Mesenteric fat pad (tissue), 1 donor: ENCODE measurements around the gene CFAP251. TPM values are rescaled to one million over a fixed set of nuclear protein-coding genes. Genes with fewer than 3 reads are reported as not detected.
A peak's percentile ranks its signal among the peaks of the same experiment; 100 is the strongest.
"Not testable (repeated sequence)": the region's sequence is repeated elsewhere in the genome, so short reads cannot be mapped to it uniquely, and the experiment has no call there.

Source experiments
- DNase-seq: peaks from one replicate; pipeline ENCODE4 v3.0.0-alpha.2; 2020; ENCODE audit warnings: low spot score
- total RNA-seq: library from RNA; stranded (reverse); fragmentation: NEBNext Ultra II Directional; extraction: Animal tissue kit (Norgen Biotek cat#: 25700); gene quantifications from one replicate; pipeline ENCODE4 v1.2.1, GENCODE V29; 2021
- donor health status: DM: yes; HTN: yes; CAD: no.

CFAP251 gene
- total RNA-seq, 1 donor from 2014 or later: 2.1 TPM

- DNase-seq: peak; percentile 11
These were observed 55.9 kb downstream of the CFAP251 start for GRCh38 chr12:121974026-121974985.

GRCh38 chr12:121975021-121975420 lies 56.6 kb downstream of the CFAP251 start:
- peak; percentile 41 for DNase-seq

- DNase-seq: no peak
These were observed 58.6 kb downstream of the CFAP251 start for GRCh38 chr12:121976950-121977349.

- DNase-seq: no peak
These were observed 61.9 kb downstream of the CFAP251 start for GRCh38 chr12:121980191-121980891.

GRCh38 chr12:121980892-121981272 lies 62.5 kb downstream of the CFAP251 start:
- DNase-seq: no peak

GRCh38 chr12:121981456-121981855 lies 63.1 kb downstream of the CFAP251 start:
- DNase-seq: no peak

- no peak for DNase-seq
These were observed 64.6 kb downstream of the CFAP251 start for GRCh38 chr12:121982950-121983349.

- DNase-seq: no peak
These were observed 65.3 kb downstream of the CFAP251 start for GRCh38 chr12:121983536-121984210.

GRCh38 chr12:121986489-121987245 lies 68.3 kb downstream of the CFAP251 start:
- no peak for DNase-seq

- DNase-seq: not testable (repeated sequence)
These were observed 70.1 kb downstream of the CFAP251 start for GRCh38 chr12:121988519-121988918.

- DNase-seq: no peak
These were observed 71.1 kb downstream of the CFAP251 start for GRCh38 chr12:121989276-121990113.

- DNase-seq: no peak
These were observed 71.8 kb downstream of the CFAP251 start for GRCh38 chr12:121990114-121990647.

- DNase-seq: no peak
These were observed 72.6 kb downstream of the CFAP251 start for GRCh38 chr12:121990692-121991603.

GRCh38 chr12:121992059-121992879 lies 73.9 kb downstream of the CFAP251 start:
- no peak for DNase-seq

GRCh38 chr12:121996050-121996944 lies 77.9 kb downstream of the CFAP251 start:
- no peak for DNase-seq

GRCh38 chr12:121996945-121997612 lies 78.7 kb downstream of the CFAP251 start:
- no peak for DNase-seq
